Endothelial cell of umbilical vein (primary cell): ENCODE results near the gene UBE2E2. TPM values are rescaled to one million over a fixed set of nuclear protein-coding genes. Genes with fewer than 3 reads are reported as not detected.

Source experiments
- BruUV-seq: library from RNA; stranded (reverse); fragments of 400-500 nt; replicated peaks from 2 replicates; lab custom pipeline; 2021; lab: Mats Ljungman, UMichigan
- CTCF ChIA-PET: fragments of 300-600, 350-600 bp; sonication (Branson Sonifier 250); formaldehyde crosslinking; loops from one replicate; lab custom pipeline; 2021; ENCODE audit warnings: antibody characterized with exemption, inconsistent platforms; lab: Charles Lee
- POLR2A ChIA-PET: fragments of 300-600, 350-600 bp; sonication (Branson Sonifier 250); formaldehyde crosslinking; loops from one replicate; lab custom pipeline; 2021; ENCODE audit warnings: antibody characterized with exemption, inconsistent platforms; lab: Charles Lee
- DNase-seq: peaks from one replicate; pipeline ENCODE4 v3.0.0-alpha.2; 2011; ENCODE audit warnings: low read depth, low spot score
- FAIRE-seq: peaks from 2 replicates; lab custom pipeline; 2011; peaks lifted over from hg19 to GRCh38; lab: Jason Lieb, UNC
- H2AFZ ChIP-seq: 2 replicates; pipeline ENCODE4 v1.6.0; 2012; ENCODE audit warnings: low read depth, low read length, control low read depth, inconsistent platforms
- H3K27ac ChIP-seq: 2 replicates; pipeline ENCODE4 v1.5.1; 2011; ENCODE audit warnings: low read depth, mild to moderate bottlenecking, control low read depth, low read length, moderate library complexity; ENCODE audit not compliant: insufficient read depth
- H3K27me3 ChIP-seq, 2 experiments: 2 replicates each; pipeline versions ENCODE4 v1.6.0 to v1.6.1; 2011; ENCODE audit warnings: low read length in 2 of 2, mixed read lengths in 1 of 2; ENCODE audit not compliant: control insufficient read depth in 2 of 2, insufficient read depth in 2 of 2
- H3K36me3 ChIP-seq, 2 experiments: 2 replicates in 1 of 2; 3 replicates in 1 of 2; pipeline ENCODE4 v1.5.1; 2011; ENCODE audit warnings: low read length in 2 of 2, mild to moderate bottlenecking in 1 of 2, moderate library complexity in 1 of 2; ENCODE audit not compliant: control insufficient read depth in 2 of 2, insufficient read depth in 2 of 2; ENCODE audit errors: extremely low read depth in 1 of 2
- H3K4me1 ChIP-seq: 3 replicates; pipeline ENCODE4 v1.5.1; 2011; ENCODE audit warnings: mild to moderate bottlenecking, low read length; ENCODE audit not compliant: control insufficient read depth, insufficient read depth; ENCODE audit errors: extremely low read depth
- H3K4me2 ChIP-seq: 2 replicates; pipeline ENCODE4 v1.6.1; 2011; ENCODE audit warnings: low read length, control low read depth, mixed read lengths; ENCODE audit not compliant: insufficient read depth
- H3K4me3 ChIP-seq, 3 experiments: fragments of 200-600 bp in 1 of 3; sonication (generic), shearing (Covaris generic) in 1 of 3; replicated peaks in 1 of 3; 2 replicates each; pipeline ENCODE4 v1.5.1; 2011 to 2016; ENCODE audit warnings: control low read depth in 3 of 3, low read length in 3 of 3, mild to moderate bottlenecking in 2 of 3, inconsistent platforms in 1 of 3, low read depth in 1 of 3, moderate library complexity in 1 of 3; ENCODE audit not compliant: insufficient read depth in 1 of 3
- H3K79me2 ChIP-seq: 2 replicates; pipeline ENCODE4 v1.6.0; 2012; ENCODE audit warnings: low read length, inconsistent platforms; ENCODE audit not compliant: control insufficient read depth, insufficient read depth
- H3K9ac ChIP-seq: replicated peaks from 2 replicates; pipeline ENCODE3; 2011; ENCODE audit warnings: low read length, control low read depth; ENCODE audit not compliant: insufficient read depth; ENCODE audit errors: extremely low read depth
- H3K9me1 ChIP-seq: replicated peaks from 3 replicates; pipeline ENCODE4 v1.6.0; 2011; ENCODE audit warnings: mild to moderate bottlenecking, low read length; ENCODE audit not compliant: control insufficient read depth, insufficient read depth; ENCODE audit errors: extremely low read depth
- H3K9me3 ChIP-seq: replicated peaks from 2 replicates; pipeline ENCODE4 v1.5.1; 2012; ENCODE audit warnings: low read length, inconsistent platforms; ENCODE audit not compliant: control insufficient read depth, insufficient read depth
- H4K20me1 ChIP-seq: replicated peaks from 2 replicates; pipeline ENCODE3; 2011; ENCODE audit warnings: mild to moderate bottlenecking, low read length; ENCODE audit not compliant: control insufficient read depth, insufficient read depth; ENCODE audit errors: extremely low read depth
- FOS ChIP-seq: IDR thresholded peaks from 2 replicates; pipeline ENCODE4 v1.6.1; 2011; ENCODE audit warnings: mild to moderate bottlenecking, low read length, moderate library complexity, borderline replicate concordance; ENCODE audit not compliant: insufficient read depth
- GATA2 ChIP-seq: IDR thresholded peaks from 2 replicates; pipeline ENCODE4 v1.7.0; 2011; ENCODE audit warnings: low read depth, mild to moderate bottlenecking, moderate library complexity, mixed read lengths, low read length; ENCODE audit not compliant: insufficient read length, insufficient read depth
- JUN ChIP-seq: IDR thresholded peaks from 2 replicates; pipeline ENCODE4 v1.6.1; 2011; ENCODE audit warnings: borderline replicate concordance, low read depth; ENCODE audit not compliant: insufficient read length, insufficient read depth
- dilution Hi-C: fragments of 300-500 bp; cut with MboI; formaldehyde crosslinking; loops from one replicate; pipeline ENCODE4 v1.15.0; 2019; ENCODE audit warnings: low sequenced_read_pairs; ENCODE audit not compliant: extremely low pct_ligation_motif_present
- intact Hi-C: fragments of 100-400 bp; cut with micrococcal nuclease; formaldehyde crosslinking; loops from one replicate; pipeline ENCODE4 v1.10.0; 2022
- polyA plus RNA-seq, 4 experiments: library from polyadenylated mRNA; depleted of rRNA in 3 of 4; stranded (reverse) in 3 of 4; unstranded in 1 of 4; fragments of >200 nt; gene quantifications; 2 replicates each; pipeline versions ENCODE4 v1.2.1 to v1.2.3, GENCODE V29; 2011 to 2012; ENCODE audit warnings: missing spikeins in 1 of 4
- total RNA-seq: library from RNA; stranded (reverse); gene quantifications from 2 replicates; pipeline ENCODE4 v1.2.3, GENCODE V29; 2021
- TF ChIP-seq, protein P1 (sequence below): IDR thresholded peaks from 2 replicates; pipeline ENCODE4 v1.6.1; 2011; ENCODE audit not compliant: insufficient read depth, insufficient read length

Gene UBE2E2
- total and polyA plus RNA-seq, 2 donors (not counting 3 experiments of a cell fraction or from before 2014, with no cell fraction given) = 37.0 to 45.4 TPM

GRCh38 chr3:23488618-23489017, 285.5 kb downstream of the UBE2E2 start:
- Histone ChIP-seq H2AFZ (no peak overlapping the region), H4K20me1 (no peaks in the 10 kb centered on the region), H3K9me3 (no peaks in the 10 kb centered on the region), H3K4me1 (peaks cover 20% of the 10 kb centered on the region), H3K27me3 (no peaks in the 10 kb centered on the region), H3K4me2 (no peak overlapping the region), H3K9me1 (no peaks in the 10 kb centered on the region), H3K4me3 (no peak overlapping the region), H3K9ac (no peak overlapping the region), H3K36me3 (no peaks in the 10 kb centered on the region), H3K79me2 (peaks cover 2% of the 10 kb centered on the region), H3K27ac (no peak overlapping the region)
- intact Hi-C loops (no loop called here), dilution Hi-C loops (no loop called here)
- no TSS peak for BruUV-seq
- CTCF ChIA-PET = no interaction called here
- TF ChIP-seq GATA2 = peak; percentile 48
- no peak for TF ChIP-seq JUN
- no peak for FAIRE-seq
- DNase-seq = no peak
- POLR2A ChIA-PET = no interaction called here

DNA sequence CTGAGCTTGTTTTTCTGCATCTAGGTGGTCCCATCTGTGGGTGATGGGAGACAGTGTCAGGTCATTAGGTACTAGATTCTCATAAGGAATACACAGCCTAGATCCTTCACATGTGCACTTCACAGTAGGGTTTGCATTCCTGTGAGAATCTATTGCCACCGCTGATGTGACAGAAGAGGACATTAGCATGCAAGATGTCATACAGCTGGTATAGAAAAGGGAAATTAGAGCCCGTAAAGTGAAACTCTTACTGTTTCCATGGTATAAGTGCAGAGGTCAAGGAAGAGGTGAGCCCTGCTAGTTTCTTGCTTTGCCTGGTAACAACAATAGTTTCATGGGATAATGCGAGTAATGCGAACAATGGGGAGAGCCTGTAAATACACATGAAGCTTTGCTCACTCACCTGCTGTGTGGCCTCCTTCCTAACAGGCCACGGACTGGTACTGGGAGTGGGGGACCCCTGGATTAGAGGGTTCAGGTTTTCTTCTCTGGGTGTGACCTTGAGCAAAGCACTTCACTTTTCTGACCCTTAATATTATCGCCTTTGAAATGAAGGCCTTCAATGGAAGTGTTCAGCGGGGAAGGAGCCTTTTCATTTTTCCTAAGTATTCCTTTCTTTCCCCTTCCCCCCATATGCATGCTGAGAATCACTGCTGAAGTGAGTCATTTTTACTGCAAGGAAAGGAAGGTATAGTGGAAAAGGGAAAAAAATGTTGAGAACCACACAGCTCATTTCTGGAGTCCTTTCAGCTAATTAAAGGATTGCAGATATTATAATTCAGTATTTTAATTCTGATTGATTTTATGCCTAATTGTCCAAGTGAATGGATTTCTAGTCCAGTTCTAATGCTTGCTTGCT, 286.4 kb downstream of the UBE2E2 start:
- Histone ChIP-seq H4K20me1 (no peaks in the 10 kb centered on the region), H3K79me2 (peaks cover 2% of the 10 kb centered on the region), H3K36me3 (no peaks in the 10 kb centered on the region), H3K27me3 (no peaks in the 10 kb centered on the region), H3K27ac (peak overlapping the region; percentile 39), H2AFZ (no peak overlapping the region), H3K9me1 (no peaks in the 10 kb centered on the region), H3K9ac (no peak overlapping the region), H3K9me3 (no peaks in the 10 kb centered on the region), H3K4me2 (peak overlapping the region; percentile 81), H3K4me1 (peaks cover 20% of the 10 kb centered on the region), H3K4me3 (no peak overlapping the region)
- POLR2A ChIA-PET = no interaction called here
- intact Hi-C loops = no loop called here
- FAIRE-seq (peak; percentile 35), DNase-seq (peak; percentile 52)
- dilution Hi-C loops = no loop called here
- peak; percentile 3 for TF ChIP-seq JUN
- TF ChIP-seq FOS = peak; percentile 56
- TF ChIP-seq, protein P1, sequence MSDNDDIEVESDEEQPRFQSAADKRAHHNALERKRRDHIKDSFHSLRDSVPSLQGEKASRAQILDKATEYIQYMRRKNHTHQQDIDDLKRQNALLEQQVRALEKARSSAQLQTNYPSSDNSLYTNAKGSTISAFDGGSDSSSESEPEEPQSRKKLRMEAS = no peak
- no peak for TF ChIP-seq GATA2
- no TSS peak for BruUV-seq
- CTCF ChIA-PET = interaction anchor here (1.0 kb wide), 1 partner anchor 56 kb away, joined by 3 read pairs; no protein-coding TSS in a partner anchor
